Liver (tissue), 9 donors: ENCODE data around the gene SLC12A5. TPM values are rescaled to one million over a fixed set of nuclear protein-coding genes. Genes with fewer than 3 reads are reported as not detected.

ENCODE experiments used
- DNase-seq: peaks from one replicate; pipeline ENCODE4 v3.0.0-alpha.2; 2017; ENCODE audit warnings: low spot score
- H3K27ac ChIP-seq, 2 donors: one replicate each; pipeline ENCODE4 v1.7.0; 2013; ENCODE audit warnings: inconsistent platforms in 2 of 2, low read length in 2 of 2, control low read depth in 1 of 2, low read depth in 1 of 2, mild to moderate bottlenecking in 1 of 2
- H3K27me3 ChIP-seq, 4 donors: one replicate each; pipeline versions ENCODE4 v1.6.1 to v1.7.0; 2013; ENCODE audit warnings: low read length in 3 of 4, inconsistent platforms in 1 of 4, mild to moderate bottlenecking in 1 of 4, moderate library complexity in 1 of 4; ENCODE audit not compliant: control insufficient read depth in 4 of 4, insufficient read depth in 4 of 4
- H3K36me3 ChIP-seq, 4 donors: one replicate each; pipeline versions ENCODE4 v1.6.1 to v1.7.0; 2013; ENCODE audit warnings: low read length in 3 of 4, mild to moderate bottlenecking in 3 of 4, low read depth in 1 of 4, moderate library complexity in 1 of 4; ENCODE audit not compliant: control insufficient read depth in 4 of 4, insufficient read depth in 3 of 4
- H3K4me1 ChIP-seq, 4 donors: one replicate each; pipeline versions ENCODE4 v1.6.1 to v1.7.0; 2013; ENCODE audit warnings: low read length in 3 of 4, mild to moderate bottlenecking in 3 of 4, moderate library complexity in 1 of 4; ENCODE audit not compliant: control insufficient read depth in 4 of 4, insufficient read depth in 4 of 4
- H3K4me3 ChIP-seq, 3 donors: one replicate each; pipeline versions ENCODE4 v1.6.1 to v1.7.0; 2013; ENCODE audit warnings: low read length in 3 of 3, control low read depth in 1 of 3, low read depth in 1 of 3, mild to moderate bottlenecking in 1 of 3
- H3K9ac ChIP-seq, 2 donors: one replicate each; pipeline ENCODE4 v1.7.0; 2013; ENCODE audit warnings: low read length in 2 of 2, mild to moderate bottlenecking in 2 of 2, moderate library complexity in 2 of 2, control low read depth in 1 of 2, low read depth in 1 of 2
- H3K9me3 ChIP-seq, 4 donors: one replicate each; pipeline versions ENCODE4 v1.6.1 to v1.7.0; 2013; ENCODE audit warnings: low read length in 3 of 4; ENCODE audit not compliant: control insufficient read depth in 4 of 4
- EGR1 ChIP-seq, 2 donors: IDR thresholded peaks; 2 replicates each; pipeline ENCODE4 v1.6.1; 2016 to 2018; ENCODE audit warnings: antibody characterized with exemption in 2 of 2, low read depth in 2 of 2
- FOXA1 ChIP-seq: IDR thresholded peaks from 2 replicates; pipeline ENCODE4 v1.6.1; 2016; ENCODE audit warnings: antibody characterized with exemption
- FOXA2 ChIP-seq: IDR thresholded peaks from 2 replicates; pipeline ENCODE4 v1.6.1; 2016; ENCODE audit warnings: antibody characterized with exemption
- GABPA ChIP-seq, 2 donors: IDR thresholded peaks in 1 of 2; conservative IDR thresholded peaks in 1 of 2; 2 replicates each; pipeline ENCODE4 v1.6.1; 2016; ENCODE audit warnings: antibody characterized with exemption in 2 of 2, mild to moderate bottlenecking in 1 of 2, moderate library complexity in 1 of 2
- HNF4A ChIP-seq, 2 donors: conservative IDR thresholded peaks; 2 replicates each; pipeline ENCODE4 v1.6.1; 2016; ENCODE audit warnings: antibody characterized with exemption in 2 of 2, mild to moderate bottlenecking in 2 of 2
- HNF4G ChIP-seq: IDR thresholded peaks from 2 replicates; pipeline ENCODE4 v1.6.1; 2016; ENCODE audit warnings: antibody characterized with exemption
- JUND ChIP-seq, 2 donors: IDR thresholded peaks; 2 replicates each; pipeline ENCODE4 v1.6.1; 2016; ENCODE audit warnings: antibody characterized with exemption in 2 of 2
- NR2F2 ChIP-seq: IDR thresholded peaks from 2 replicates; pipeline ENCODE4 v1.6.1; 2016; ENCODE audit warnings: antibody characterized with exemption
- RAD21 ChIP-seq, 2 donors: IDR thresholded peaks; 2 replicates each; pipeline ENCODE4 v1.6.1; 2016; ENCODE audit warnings: antibody characterized with exemption in 2 of 2, mild to moderate bottlenecking in 2 of 2
- RXRA ChIP-seq, 2 donors: IDR thresholded peaks; 2 replicates each; pipeline ENCODE4 v1.6.1; 2017 to 2018; ENCODE audit warnings: antibody characterized with exemption in 2 of 2, mild to moderate bottlenecking in 1 of 2
- TAF1 ChIP-seq: conservative IDR thresholded peaks from 2 replicates; pipeline ENCODE4 v1.6.1; 2016; ENCODE audit warnings: antibody characterized with exemption, mild to moderate bottlenecking
- YY1 ChIP-seq: IDR thresholded peaks from 2 replicates; pipeline ENCODE4 v1.6.1; 2016; ENCODE audit warnings: antibody characterized with exemption, mild to moderate bottlenecking
- WGBS: extraction: QIAGEN DNeasy Blood & Tissue Kit; methylation state at CpG from one replicate; pipeline ENCODE4 v1.1.7; 2013; 5-methylcytosine and 5-hydroxymethylcytosine counted together
- polyA plus RNA-seq, 2 donors: library from polyadenylated mRNA; stranded (reverse) in 1 of 2; unstranded in 1 of 2; fragments of 200-250 nt in 1 of 2; fragments of >200 nt in 1 of 2; fragmentation: Nextera tagmentation in 1 of 2; extraction: Ambion mirVana in 1 of 2; gene quantifications; one replicate each; pipeline versions ENCODE4 v1.2.1 to v1.2.3, GENCODE V29; 2013 to 2015
- total RNA-seq, 2 donors: library from RNA; depleted of rRNA; stranded (reverse); fragments of >200 nt; gene quantifications; one replicate each; pipeline ENCODE4 v1.2.3, GENCODE V29; 2014
- TF ChIP-seq, protein P1 (sequence below): fragments of 150-350 bp; IDR thresholded peaks from 2 replicates; pipeline ENCODE4 v1.5.1; 2017; ENCODE audit warnings: improper control_type of control experiment, low read depth, low read length; ENCODE audit not compliant: missing input control
- TF ChIP-seq, protein P2 (sequence below): IDR thresholded peaks from 2 replicates; pipeline ENCODE4 v1.6.1; 2016; ENCODE audit warnings: antibody characterized with exemption
- TF ChIP-seq, protein P3 (sequence below): IDR thresholded peaks from 2 replicates; pipeline ENCODE4 v1.6.1; 2016; ENCODE audit warnings: antibody characterized with exemption
- TF ChIP-seq, protein P4 (sequence below): IDR thresholded peaks from 2 replicates; pipeline ENCODE4 v1.6.1; 2016; ENCODE audit warnings: antibody characterized with exemption, mild to moderate bottlenecking
- donor health status: healthy.
- donor health status: healthy.
- donor health status: healthy.
- donor health status: healthy.
- donor health status: healthy.

The SLC12A5 gene
- total and polyA plus RNA-seq, 4 donors: 0.33 to 1.5 TPM; not detected in 2

DNA sequence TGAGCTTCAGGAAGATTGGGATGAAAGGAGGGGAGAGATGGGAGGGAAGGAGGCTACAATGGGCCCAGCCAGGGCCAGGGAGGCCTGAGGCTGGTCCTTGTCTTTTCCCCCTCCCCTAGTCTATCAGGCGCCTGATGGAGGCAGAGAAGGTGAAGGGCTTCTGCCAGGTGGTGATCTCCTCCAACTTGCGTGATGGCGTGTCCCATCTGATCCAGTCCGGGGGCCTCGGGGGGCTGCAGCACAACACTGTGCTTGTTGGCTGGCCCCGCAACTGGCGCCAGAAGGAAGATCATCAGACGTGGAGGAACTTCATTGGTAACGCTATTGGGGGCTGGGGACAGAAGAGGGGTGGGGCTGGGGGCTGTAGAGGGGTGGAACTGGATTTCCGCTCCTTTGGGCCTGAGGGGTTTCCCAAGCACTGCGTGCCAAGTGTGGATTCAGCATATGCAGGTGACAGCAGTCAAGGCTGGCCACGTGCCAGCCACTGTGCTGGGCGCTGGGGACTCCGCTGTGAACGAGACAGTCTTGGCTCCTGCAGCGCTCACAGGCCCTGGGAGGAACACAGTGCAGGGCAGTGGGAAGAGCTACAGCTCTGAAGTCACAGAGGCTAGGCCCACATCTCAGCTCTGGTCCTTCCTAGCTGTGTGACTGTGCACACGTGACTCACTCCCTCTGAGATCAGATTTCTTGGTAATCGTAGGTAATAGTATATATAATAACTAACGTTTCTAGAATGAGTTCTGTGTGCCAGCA is 22.7 kb downstream of the SLC12A5 start:
- no peaks in the 10 kb centered on the region for H3K27me3 ChIP-seq
- no peaks in the 10 kb centered on the region for H3K36me3 ChIP-seq
- H3K4me1 ChIP-seq: no peaks in the 10 kb centered on the region
- H3K27ac ChIP-seq: no peak overlapping the region
- no peaks in the 10 kb centered on the region for H3K9me3 ChIP-seq
- 77% methylated on average over 19 of the region's 19 CpGs for WGBS
- H3K9ac ChIP-seq: no peak overlapping the region
- H3K4me3 ChIP-seq: no peak overlapping the region
- DNase-seq: no peak
- TF ChIP-seq NR2F2 (no peak), FOXA1 (no peak), RXRA (IDR thresholded peaks at IDR 0.05) (no peak), GABPA (IDR thresholded peaks at IDR 0.05 in 1 of 2, conservative IDR thresholded peaks at IDR 0.05 in 1 of 2) (no peak), HNF4A (conservative IDR thresholded peaks at IDR 0.05) (no peak), HNF4G (no peak), FOXA2 (no peak), YY1 (no peak), JUND (IDR thresholded peaks at IDR 0.05) (no peak)
- TF ChIP-seq, protein P1, sequence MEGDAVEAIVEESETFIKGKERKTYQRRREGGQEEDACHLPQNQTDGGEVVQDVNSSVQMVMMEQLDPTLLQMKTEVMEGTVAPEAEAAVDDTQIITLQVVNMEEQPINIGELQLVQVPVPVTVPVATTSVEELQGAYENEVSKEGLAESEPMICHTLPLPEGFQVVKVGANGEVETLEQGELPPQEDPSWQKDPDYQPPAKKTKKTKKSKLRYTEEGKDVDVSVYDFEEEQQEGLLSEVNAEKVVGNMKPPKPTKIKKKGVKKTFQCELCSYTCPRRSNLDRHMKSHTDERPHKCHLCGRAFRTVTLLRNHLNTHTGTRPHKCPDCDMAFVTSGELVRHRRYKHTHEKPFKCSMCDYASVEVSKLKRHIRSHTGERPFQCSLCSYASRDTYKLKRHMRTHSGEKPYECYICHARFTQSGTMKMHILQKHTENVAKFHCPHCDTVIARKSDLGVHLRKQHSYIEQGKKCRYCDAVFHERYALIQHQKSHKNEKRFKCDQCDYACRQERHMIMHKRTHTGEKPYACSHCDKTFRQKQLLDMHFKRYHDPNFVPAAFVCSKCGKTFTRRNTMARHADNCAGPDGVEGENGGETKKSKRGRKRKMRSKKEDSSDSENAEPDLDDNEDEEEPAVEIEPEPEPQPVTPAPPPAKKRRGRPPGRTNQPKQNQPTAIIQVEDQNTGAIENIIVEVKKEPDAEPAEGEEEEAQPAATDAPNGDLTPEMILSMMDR: no peak
- TF ChIP-seq, protein P2, sequence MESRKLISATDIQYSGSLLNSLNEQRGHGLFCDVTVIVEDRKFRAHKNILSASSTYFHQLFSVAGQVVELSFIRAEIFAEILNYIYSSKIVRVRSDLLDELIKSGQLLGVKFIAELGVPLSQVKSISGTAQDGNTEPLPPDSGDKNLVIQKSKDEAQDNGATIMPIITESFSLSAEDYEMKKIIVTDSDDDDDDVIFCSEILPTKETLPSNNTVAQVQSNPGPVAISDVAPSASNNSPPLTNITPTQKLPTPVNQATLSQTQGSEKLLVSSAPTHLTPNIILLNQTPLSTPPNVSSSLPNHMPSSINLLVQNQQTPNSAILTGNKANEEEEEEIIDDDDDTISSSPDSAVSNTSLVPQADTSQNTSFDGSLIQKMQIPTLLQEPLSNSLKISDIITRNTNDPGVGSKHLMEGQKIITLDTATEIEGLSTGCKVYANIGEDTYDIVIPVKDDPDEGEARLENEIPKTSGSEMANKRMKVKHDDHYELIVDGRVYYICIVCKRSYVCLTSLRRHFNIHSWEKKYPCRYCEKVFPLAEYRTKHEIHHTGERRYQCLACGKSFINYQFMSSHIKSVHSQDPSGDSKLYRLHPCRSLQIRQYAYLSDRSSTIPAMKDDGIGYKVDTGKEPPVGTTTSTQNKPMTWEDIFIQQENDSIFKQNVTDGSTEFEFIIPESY: no peak
- TF ChIP-seq, protein P3, sequence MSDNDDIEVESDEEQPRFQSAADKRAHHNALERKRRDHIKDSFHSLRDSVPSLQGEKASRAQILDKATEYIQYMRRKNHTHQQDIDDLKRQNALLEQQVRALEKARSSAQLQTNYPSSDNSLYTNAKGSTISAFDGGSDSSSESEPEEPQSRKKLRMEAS: no peak

DNA sequence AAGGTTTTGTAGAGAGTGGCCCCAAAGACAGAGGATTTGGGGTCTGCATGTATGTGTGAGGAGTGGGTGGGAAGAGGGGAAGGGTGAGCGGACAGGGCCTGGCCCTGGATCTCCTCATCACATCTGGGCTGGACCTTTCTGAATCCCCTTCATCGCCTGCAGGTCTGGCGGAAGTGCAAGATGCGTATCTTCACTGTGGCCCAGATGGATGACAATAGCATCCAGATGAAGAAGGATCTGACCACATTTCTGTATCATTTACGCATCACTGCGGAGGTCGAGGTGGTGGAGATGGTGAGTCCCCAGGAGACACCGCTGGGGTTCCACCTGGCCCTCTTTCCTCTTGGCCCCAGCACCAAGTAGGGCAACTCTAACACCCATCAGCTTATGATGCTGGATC is 24.4 kb downstream of the SLC12A5 start:
- H3K4me1 ChIP-seq: peaks cover 4 to 12% (median 6%) of the 10 kb centered on the region in 4 donors
- H3K9ac ChIP-seq: no peak overlapping the region
- no peaks in the 10 kb centered on the region for H3K9me3 ChIP-seq
- H3K27me3 ChIP-seq: no peaks in the 10 kb centered on the region
- TF ChIP-seq TAF1: no peak
- no peak for DNase-seq
- no peak overlapping the region for H3K4me3 ChIP-seq
- H3K36me3 ChIP-seq: no peaks in the 10 kb centered on the region
- 89% methylated on average over 8 of the region's 8 CpGs for WGBS
- H3K27ac ChIP-seq: no peak overlapping the region

DNA sequence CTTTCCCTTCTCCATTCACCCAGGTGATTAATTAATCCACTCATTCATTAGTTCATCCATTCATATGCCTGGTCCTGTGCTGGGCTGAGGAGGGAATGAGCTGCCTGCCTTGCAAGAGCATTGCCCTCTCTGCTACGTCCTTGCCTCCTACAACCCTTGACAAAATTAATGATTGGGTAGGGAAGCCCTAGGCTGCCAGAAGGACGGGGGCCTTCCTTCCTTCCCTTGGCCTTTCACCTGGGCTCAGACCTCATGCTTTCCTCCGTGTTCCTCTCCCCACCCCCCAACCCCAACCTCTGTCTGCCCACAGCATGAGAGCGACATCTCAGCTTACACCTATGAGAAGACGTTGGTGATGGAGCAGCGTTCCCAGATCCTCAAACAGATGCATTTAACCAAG is 25.6 kb downstream of the SLC12A5 start:
- Histone ChIP-seq H3K27ac (no peak overlapping the region), H3K9me3 (no peaks in the 10 kb centered on the region), H3K4me3 (no peak overlapping the region), H3K4me1 (peaks cover 6 to 21% (median 7%) of the 10 kb centered on the region in 4 donors), H3K27me3 (no peaks in the 10 kb centered on the region), H3K36me3 (no peaks in the 10 kb centered on the region), H3K9ac (no peak overlapping the region)
- DNase-seq: no peak
- WGBS: 51% methylated on average over 6 of the region's 6 CpGs
- TF ChIP-seq YY1 (no peak), EGR1 (IDR thresholded peaks at IDR 0.05; ENCODE audit: low read depth in 2 of 2) (no peak), NR2F2 (no peak), HNF4A (conservative IDR thresholded peaks at IDR 0.05) (no peak), RAD21 (IDR thresholded peaks at IDR 0.05) (no peak), JUND (IDR thresholded peaks at IDR 0.05) (no peak), FOXA2 (no peak), FOXA1 (no peak), TAF1 (no peak)
- TF ChIP-seq, protein P4, sequence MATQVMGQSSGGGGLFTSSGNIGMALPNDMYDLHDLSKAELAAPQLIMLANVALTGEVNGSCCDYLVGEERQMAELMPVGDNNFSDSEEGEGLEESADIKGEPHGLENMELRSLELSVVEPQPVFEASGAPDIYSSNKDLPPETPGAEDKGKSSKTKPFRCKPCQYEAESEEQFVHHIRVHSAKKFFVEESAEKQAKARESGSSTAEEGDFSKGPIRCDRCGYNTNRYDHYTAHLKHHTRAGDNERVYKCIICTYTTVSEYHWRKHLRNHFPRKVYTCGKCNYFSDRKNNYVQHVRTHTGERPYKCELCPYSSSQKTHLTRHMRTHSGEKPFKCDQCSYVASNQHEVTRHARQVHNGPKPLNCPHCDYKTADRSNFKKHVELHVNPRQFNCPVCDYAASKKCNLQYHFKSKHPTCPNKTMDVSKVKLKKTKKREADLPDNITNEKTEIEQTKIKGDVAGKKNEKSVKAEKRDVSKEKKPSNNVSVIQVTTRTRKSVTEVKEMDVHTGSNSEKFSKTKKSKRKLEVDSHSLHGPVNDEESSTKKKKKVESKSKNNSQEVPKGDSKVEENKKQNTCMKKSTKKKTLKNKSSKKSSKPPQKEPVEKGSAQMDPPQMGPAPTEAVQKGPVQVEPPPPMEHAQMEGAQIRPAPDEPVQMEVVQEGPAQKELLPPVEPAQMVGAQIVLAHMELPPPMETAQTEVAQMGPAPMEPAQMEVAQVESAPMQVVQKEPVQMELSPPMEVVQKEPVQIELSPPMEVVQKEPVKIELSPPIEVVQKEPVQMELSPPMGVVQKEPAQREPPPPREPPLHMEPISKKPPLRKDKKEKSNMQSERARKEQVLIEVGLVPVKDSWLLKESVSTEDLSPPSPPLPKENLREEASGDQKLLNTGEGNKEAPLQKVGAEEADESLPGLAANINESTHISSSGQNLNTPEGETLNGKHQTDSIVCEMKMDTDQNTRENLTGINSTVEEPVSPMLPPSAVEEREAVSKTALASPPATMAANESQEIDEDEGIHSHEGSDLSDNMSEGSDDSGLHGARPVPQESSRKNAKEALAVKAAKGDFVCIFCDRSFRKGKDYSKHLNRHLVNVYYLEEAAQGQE: no peak
- TF ChIP-seq, protein P3: no peak
- TF ChIP-seq, protein P1: no peak
